Uterus (tissue), 2 donors: ENCODE data around the gene LENG9.

Source experiments
- CTCF ChIP-seq, 4 experiments: fragments of 200-600 bp in 2 of 4; fragments of 450-650 bp in 2 of 4; sonication (generic) in 2 of 4; IDR thresholded peaks; one replicate each; pipeline ENCODE4 v1.5.1; 2016 to 2019; ENCODE audit warnings: antibody characterized with exemption in 4 of 4, mild to moderate bottlenecking in 2 of 4, moderate library complexity in 1 of 4
- POLR2A ChIP-seq, 2 donors: fragments of 450-650 bp; IDR thresholded peaks; one replicate each; pipeline ENCODE4 v1.6.1; 2016; ENCODE audit warnings: antibody characterized with exemption in 2 of 2, mild to moderate bottlenecking in 1 of 2, moderate library complexity in 1 of 2

- no peak for TF ChIP-seq CTCF (IDR thresholded peaks at IDR 0.05)
- no peak for TF ChIP-seq POLR2A (IDR thresholded peaks at IDR 0.05)
Measured at GRCh38 chr19:54480051-54480450, 16.5 kb upstream of the LENG9 start.
